ENCODE data around the gene CDC14A. TPM values are rescaled to one million over a fixed set of nuclear protein-coding genes. Genes with fewer than 3 reads are reported as not detected.
"Not testable (repeated sequence)": the region's sequence is repeated elsewhere in the genome, so short reads cannot be mapped to it uniquely, and the experiment has no call there.

CDC14A gene
- total RNA-seq, 2 donors from 2014 or later, result 7.3 to 16.5 TPM

DNA sequence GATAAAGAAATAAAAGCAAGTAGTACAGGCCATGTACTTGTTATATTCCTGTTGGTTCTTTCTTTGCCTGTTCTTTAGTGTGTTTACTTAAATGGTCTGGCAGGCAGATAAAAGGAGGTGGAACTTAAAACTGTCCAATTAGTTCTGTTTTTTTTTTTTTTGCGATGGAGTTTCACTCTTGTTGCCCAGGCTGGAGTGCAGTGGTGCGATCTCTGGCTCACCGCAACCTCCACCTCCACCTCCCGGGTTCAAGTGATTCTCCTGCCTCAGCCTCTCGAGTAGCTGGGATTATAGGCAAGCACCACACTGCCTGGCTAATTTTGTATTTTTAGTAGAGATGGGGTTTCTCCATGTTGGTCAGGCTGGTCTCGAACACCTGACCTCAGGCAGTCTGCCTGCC is 24.6 kb downstream of the CDC14A start:
- H3K27ac ChIP-seq; ATAC-seq; H3K9me3 ChIP-seq; DNase-seq; H3K36me3 ChIP-seq (replicated peaks in 1 of 2; ENCODE audit: insufficient read depth in 1 of 2, low read depth in 2 of 2); H3K4me1 ChIP-seq; H3K4me3 ChIP-seq; intact Hi-C loops (cut with DNase I); H3K27me3 ChIP-seq: not testable (repeated sequence)
- WGBS, 2 donors, result 77 to 83% methylated on average over 6 of the region's 6 CpGs

DNA sequence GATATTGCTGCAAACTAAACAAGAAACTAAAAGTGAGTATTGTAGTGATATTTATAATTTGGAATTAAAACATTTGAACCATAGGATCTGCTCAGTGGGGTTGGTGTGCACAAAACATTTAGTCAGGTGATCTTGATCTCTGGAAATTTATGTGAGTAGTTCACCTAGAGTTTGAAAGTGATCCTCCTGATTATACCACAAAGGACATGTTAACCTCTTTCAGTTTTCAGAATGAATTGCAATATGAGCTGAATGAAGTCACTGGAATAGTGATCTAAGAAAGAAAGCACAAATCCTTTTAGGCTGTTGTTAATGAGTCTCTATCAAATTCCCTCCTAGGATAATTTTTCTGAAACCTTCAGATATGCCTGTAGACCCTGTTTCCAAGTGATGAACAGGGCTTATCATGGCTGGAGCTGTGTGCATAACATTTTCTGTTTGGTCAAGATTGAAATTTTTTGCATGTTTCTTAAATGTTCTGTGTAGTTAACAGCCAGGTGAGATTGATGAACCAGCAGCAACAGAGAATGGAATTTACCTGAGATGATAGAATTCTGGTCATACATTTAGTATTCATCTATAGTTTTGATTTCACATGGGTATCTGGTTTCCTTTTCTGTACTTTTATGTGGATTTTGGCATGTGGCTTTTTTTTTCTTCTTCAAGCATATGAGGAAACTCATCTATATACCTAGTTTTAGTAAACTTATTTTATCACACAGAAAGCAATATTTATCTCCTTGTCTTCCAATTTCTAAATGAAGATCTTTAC is 25.5 kb downstream of the CDC14A start:
- Histone ChIP-seq H3K4me1 (no peaks in the 10 kb centered on the region), H3K9me3 (no peaks in the 10 kb centered on the region), H3K36me3 (replicated peaks in 1 of 2; ENCODE audit: insufficient read depth in 1 of 2, low read depth in 2 of 2) (no peaks in the 10 kb centered on the region), H3K27me3 (no peaks in the 10 kb centered on the region), H3K4me3 (no peak overlapping the region), H3K27ac (no peak overlapping the region)
- intact Hi-C loops (cut with DNase I), result no loop called here
- ATAC-seq (no peak), DNase-seq (no peak)
- TF ChIP-seq POLR2A (IDR thresholded peaks at IDR 0.05), result no peak
- TF ChIP-seq, protein P1, sequence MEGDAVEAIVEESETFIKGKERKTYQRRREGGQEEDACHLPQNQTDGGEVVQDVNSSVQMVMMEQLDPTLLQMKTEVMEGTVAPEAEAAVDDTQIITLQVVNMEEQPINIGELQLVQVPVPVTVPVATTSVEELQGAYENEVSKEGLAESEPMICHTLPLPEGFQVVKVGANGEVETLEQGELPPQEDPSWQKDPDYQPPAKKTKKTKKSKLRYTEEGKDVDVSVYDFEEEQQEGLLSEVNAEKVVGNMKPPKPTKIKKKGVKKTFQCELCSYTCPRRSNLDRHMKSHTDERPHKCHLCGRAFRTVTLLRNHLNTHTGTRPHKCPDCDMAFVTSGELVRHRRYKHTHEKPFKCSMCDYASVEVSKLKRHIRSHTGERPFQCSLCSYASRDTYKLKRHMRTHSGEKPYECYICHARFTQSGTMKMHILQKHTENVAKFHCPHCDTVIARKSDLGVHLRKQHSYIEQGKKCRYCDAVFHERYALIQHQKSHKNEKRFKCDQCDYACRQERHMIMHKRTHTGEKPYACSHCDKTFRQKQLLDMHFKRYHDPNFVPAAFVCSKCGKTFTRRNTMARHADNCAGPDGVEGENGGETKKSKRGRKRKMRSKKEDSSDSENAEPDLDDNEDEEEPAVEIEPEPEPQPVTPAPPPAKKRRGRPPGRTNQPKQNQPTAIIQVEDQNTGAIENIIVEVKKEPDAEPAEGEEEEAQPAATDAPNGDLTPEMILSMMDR (IDR thresholded peaks at IDR 0.05), result no peak

DNA sequence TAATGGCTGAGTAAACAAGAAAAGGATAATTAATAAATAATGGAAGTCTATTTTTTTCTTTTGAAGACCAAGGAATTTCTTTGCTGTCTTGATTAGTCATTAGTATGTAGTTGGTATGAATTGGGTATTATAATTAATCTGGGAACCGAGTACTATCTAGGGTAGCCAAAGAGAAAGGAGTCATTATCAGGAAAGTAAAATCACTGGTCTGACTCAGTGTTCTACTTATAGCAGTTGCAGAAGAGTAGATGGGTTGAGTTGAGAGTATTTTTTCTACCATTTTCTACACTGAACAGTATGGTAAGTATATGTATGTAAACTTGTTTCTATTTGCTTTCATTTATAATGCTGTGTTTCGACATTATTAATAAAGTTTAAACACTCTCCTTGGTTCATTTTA is 26.6 kb downstream of the CDC14A start:
- Histone ChIP-seq H3K27me3 (no peaks in the 10 kb centered on the region), H3K36me3 (replicated peaks in 1 of 2; ENCODE audit: insufficient read depth in 1 of 2, low read depth in 2 of 2) (no peaks in the 10 kb centered on the region), H3K27ac (no peak overlapping the region), H3K9me3 (no peaks in the 10 kb centered on the region), H3K4me3 (no peak overlapping the region), H3K4me1 (no peaks in the 10 kb centered on the region)
- intact Hi-C loops (cut with DNase I), result no loop called here
- WGBS, 2 donors, result 69 to 79% methylated on average over 2 of the region's 2 CpGs
- TF ChIP-seq, protein P1 (IDR thresholded peaks at IDR 0.05), result no peak
- no peak for TF ChIP-seq POLR2A (IDR thresholded peaks at IDR 0.05)
- DNase-seq (no peak), ATAC-seq (no peak)

DNA sequence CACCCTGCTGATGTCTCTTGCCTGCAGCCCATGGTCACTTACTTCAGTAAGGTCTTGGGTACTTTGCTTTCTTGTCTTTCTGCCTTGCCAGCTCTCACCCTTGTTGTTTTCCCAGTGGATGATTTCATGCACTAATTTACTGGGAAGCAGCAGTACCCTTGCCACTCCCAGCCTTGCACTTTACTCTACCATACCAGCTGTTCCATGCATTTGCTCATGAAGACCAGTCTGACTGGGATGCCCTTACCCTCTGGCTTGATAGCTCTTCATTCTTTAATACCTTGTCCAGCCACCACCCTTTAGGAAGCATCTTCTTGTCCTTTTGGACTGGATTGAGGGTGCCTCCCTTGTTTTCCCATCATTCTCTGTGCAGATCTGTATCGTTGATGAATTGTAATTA is 28.3 kb downstream of the CDC14A start:
- Histone ChIP-seq H3K27me3 (no peaks in the 10 kb centered on the region), H3K27ac (no peak overlapping the region), H3K4me3 (no peak overlapping the region), H3K9me3 (no peaks in the 10 kb centered on the region), H3K36me3 (replicated peaks in 1 of 2; ENCODE audit: insufficient read depth in 1 of 2, low read depth in 2 of 2) (no peaks in the 10 kb centered on the region), H3K4me1 (no peaks in the 10 kb centered on the region)
- intact Hi-C loops (cut with DNase I), result no loop called here
- DNase-seq, result no peak
- 57% methylated on average over 1 of the region's 1 CpG for WGBS, 2 donors
- TF ChIP-seq, protein P1 (IDR thresholded peaks at IDR 0.05), result no peak
- TF ChIP-seq POLR2A (IDR thresholded peaks at IDR 0.05), result no peak
- no peak for ATAC-seq

DNA sequence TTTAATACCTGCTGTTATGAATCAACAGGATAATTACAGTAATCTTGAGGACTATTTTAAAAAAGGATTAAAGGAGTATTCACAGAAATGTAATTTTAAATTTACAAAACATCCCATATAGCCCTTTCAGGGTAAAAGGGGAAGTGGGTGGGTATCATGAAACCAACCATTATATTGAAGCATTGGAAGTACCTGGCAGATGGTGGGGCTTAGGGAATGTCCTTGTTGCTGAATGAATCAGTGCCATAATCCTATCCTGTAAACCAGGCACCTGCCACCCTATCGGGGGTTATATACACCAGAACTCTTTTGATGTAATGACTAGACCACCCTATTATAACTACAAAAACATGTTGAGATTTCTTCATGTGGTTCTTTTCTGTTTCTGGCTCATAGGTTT is 30.4 kb downstream of the CDC14A start:
- Histone ChIP-seq H3K36me3 (replicated peaks in 1 of 2; ENCODE audit: insufficient read depth in 1 of 2, low read depth in 2 of 2) (no peaks in the 10 kb centered on the region), H3K4me1 (no peaks in the 10 kb centered on the region), H3K27ac (no peak overlapping the region), H3K9me3 (no peaks in the 10 kb centered on the region), H3K27me3 (no peaks in the 10 kb centered on the region), H3K4me3 (no peak overlapping the region)
- WGBS, 2 donors, result 80 to 100% methylated on average over 1 of the region's 1 CpG
- intact Hi-C loops (cut with DNase I), result no loop called here
- ATAC-seq (no peak), DNase-seq (no peak)
- TF ChIP-seq POLR2A (IDR thresholded peaks at IDR 0.05), result no peak
- TF ChIP-seq, protein P1 (IDR thresholded peaks at IDR 0.05), result no peak

Measured in body of pancreas (tissue), 4 donors.